Measurements from ENCODE around the gene CD46.

Gene CD46

DNA sequence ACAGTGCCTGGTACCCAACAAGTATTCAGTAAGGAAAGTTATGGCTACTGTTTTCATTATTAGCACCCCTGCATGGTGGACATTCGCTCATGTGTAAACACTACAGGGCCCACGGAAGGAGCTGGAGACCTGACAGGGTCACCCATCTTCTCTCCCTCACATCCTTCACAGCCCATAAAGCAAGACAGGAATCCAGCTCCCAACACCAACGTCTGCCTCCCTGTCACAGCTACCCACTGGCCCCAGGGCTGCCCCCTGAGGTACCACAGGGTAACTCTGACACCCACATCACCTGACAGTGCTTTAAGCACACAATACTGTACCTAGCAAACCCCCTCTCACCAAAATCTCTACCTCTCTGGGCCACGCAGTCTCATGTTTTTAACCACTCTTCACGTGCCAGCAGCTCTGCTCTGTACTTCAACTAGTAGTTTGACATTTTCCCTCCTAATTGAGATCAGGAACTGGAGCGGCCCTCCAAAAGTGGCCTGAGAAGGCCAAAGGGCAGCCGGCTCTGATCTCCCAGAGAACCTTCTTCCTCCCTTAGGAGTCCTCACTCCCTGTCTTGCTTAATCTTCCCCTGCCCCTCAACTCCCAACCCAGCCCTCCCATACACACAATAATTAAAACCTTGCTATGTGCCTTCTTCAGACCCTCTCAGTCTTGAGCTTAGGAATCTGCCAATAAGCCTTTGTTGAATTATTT lies 82.3 kb downstream of the CD46 start:
- Histone ChIP-seq H3K36me3 (ENCODE audit: control insufficient read depth, insufficient read depth, low read length) (no peaks in the 10 kb centered on the region), H3K27me3 (replicated peaks; ENCODE audit: control insufficient read depth, insufficient read depth, low read length) (no peaks in the 10 kb centered on the region), H3K4me3 (replicated peaks; ENCODE audit: low read depth, low read length) (no peak overlapping the region)
- DNase-seq (ENCODE audit: extremely low read depth, insufficient read length) = no peak
- TF ChIP-seq, protein P1, sequence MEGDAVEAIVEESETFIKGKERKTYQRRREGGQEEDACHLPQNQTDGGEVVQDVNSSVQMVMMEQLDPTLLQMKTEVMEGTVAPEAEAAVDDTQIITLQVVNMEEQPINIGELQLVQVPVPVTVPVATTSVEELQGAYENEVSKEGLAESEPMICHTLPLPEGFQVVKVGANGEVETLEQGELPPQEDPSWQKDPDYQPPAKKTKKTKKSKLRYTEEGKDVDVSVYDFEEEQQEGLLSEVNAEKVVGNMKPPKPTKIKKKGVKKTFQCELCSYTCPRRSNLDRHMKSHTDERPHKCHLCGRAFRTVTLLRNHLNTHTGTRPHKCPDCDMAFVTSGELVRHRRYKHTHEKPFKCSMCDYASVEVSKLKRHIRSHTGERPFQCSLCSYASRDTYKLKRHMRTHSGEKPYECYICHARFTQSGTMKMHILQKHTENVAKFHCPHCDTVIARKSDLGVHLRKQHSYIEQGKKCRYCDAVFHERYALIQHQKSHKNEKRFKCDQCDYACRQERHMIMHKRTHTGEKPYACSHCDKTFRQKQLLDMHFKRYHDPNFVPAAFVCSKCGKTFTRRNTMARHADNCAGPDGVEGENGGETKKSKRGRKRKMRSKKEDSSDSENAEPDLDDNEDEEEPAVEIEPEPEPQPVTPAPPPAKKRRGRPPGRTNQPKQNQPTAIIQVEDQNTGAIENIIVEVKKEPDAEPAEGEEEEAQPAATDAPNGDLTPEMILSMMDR (IDR thresholded peaks at IDR 0.05; ENCODE audit: insufficient read depth, low read length, poor library complexity, severe bottlenecking) = no peak

DNA sequence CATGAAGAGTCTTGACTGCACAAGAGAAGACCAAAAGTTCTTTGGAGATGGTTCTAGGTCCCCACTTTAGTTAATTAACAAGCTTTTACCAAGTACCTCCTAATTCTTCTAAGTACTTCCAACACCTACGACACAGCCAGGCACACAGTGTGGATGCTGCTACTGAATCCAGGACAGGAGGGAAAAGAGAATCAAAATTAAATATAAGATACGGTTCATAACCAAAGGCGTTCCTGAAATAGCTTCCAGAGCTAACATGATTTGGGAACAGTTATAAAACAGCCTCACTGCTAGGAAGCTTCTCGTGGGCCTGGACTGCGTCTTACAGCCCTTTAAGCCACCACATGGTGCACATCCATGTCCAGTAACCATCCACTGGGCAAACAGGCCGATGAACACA lies 84.1 kb downstream of the CD46 start:
- TF ChIP-seq, protein P1 (IDR thresholded peaks at IDR 0.05; ENCODE audit: insufficient read depth, low read length, poor library complexity, severe bottlenecking) = no peak
- no peak for DNase-seq (ENCODE audit: extremely low read depth, insufficient read length)
- Histone ChIP-seq H3K4me3 (replicated peaks; ENCODE audit: low read depth, low read length) (no peak overlapping the region), H3K27me3 (replicated peaks; ENCODE audit: control insufficient read depth, insufficient read depth, low read length) (no peaks in the 10 kb centered on the region), H3K36me3 (ENCODE audit: control insufficient read depth, insufficient read depth, low read length) (no peaks in the 10 kb centered on the region)

DNA sequence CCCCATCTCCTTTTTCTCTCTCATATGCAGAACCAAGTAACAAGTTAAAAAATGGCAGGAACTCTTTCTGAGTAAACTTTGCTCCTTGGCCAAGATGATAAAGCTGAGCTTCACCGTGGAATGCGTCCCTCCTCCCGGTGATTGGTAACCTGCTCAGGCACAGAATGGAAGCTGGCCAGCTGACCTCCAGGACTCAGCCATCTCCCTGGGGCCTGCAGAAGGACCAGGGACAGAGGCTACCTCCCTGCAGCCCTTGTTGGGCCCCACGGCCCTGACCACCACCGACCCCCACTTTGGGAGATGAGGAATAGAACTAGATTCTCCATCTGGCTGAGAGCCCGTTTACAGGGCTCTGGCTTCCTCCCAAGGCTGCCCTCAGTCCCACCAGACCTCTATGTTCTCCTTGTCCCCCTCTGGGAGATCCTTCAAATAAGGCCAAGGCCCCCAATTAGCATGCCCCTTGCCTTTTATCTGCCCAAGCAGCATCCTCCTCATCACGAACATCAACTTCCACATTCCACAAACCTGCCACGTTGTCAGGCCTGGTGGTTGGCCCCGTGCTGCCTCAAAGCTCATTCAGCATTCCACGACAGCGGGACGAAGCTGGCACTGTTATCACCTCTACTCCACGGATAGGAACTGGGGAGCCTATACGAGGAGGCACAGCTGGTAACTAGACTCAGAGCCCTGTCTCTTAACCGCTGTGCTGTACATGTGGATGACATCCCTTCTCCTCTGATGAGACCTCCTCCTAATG lies 84.9 kb downstream of the CD46 start:
- Histone ChIP-seq H3K27me3 (replicated peaks; ENCODE audit: control insufficient read depth, insufficient read depth, low read length) (no peaks in the 10 kb centered on the region), H3K36me3 (ENCODE audit: control insufficient read depth, insufficient read depth, low read length) (no peaks in the 10 kb centered on the region), H3K4me3 (replicated peaks; ENCODE audit: low read depth, low read length) (no peak overlapping the region)
- TF ChIP-seq, protein P1 (IDR thresholded peaks at IDR 0.05; ENCODE audit: insufficient read depth, low read length, poor library complexity, severe bottlenecking) = no peak
- no peak for DNase-seq (ENCODE audit: extremely low read depth, insufficient read length)

DNA sequence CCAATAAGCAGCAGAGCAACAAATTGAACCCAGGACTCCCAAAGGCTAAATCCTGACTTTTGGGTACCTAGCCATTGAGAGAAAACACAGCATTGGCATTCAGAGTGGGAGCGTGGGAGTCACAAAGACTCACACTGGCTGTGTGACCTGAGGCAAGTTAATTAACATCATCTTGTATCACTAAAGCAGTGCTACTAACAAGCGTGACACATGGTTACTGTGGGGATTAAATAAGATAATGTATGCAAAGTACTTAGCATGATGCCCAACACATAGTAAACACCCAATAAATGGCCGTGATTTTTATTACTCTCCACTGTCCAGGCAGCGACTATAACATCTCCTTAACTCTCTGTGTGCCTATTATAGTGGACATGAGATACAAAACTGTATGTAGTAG lies 85.8 kb downstream of the CD46 start:
- no peaks in the 10 kb centered on the region for H3K36me3 ChIP-seq (ENCODE audit: control insufficient read depth, insufficient read depth, low read length)
- H3K4me3 ChIP-seq (replicated peaks; ENCODE audit: low read depth, low read length) = no peak overlapping the region
- TF ChIP-seq, protein P1 (IDR thresholded peaks at IDR 0.05; ENCODE audit: insufficient read depth, low read length, poor library complexity, severe bottlenecking) = no peak
- no peaks in the 10 kb centered on the region for H3K27me3 ChIP-seq (replicated peaks; ENCODE audit: control insufficient read depth, insufficient read depth, low read length)
- DNase-seq (ENCODE audit: extremely low read depth, insufficient read length) = no peak

DNA sequence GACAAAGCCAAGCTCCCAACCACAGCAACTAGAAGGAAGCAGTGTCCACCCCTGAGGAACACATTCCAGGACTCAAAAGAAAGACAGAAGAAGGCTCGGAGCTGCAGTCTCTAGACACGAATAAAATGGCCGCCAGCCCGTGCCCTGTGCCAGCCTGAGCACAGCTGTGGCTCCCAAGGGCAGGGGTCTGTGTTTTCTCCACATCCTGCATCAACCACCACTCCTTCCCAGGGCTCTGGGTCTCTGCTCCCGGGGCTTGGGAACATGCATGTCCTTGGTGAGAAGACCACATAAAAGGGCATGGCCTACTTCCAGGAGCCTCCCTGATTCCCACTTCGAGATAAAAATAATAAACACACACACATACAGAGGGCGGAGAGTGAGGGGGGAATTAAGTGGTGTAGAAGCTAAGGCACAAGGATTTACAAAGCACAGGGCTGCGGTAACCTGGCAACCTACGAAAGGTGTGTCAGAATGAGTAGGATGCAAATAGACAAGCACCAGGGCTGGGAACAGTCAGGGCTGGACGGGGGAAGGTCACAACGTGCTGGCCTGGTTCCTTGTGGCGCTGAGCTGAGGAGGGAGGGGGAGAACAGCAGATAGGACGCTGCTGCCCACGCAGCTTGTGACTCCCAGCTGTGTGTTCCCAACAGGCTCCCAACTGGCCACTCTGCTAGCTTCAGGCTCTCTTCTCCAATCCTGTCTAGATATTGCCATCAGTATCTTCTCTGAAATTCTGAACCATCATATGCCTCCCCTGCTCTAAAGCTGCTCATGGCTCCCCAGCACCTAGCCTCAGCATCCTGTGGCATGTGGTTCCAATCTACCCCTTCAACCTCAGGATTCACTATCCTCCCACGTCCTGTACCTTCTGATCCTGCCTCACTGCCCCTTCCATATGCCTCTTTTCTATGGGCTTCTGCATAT lies 86.6 kb downstream of the CD46 start:
- no peak for DNase-seq (ENCODE audit: extremely low read depth, insufficient read length)
- Histone ChIP-seq H3K4me3 (replicated peaks; ENCODE audit: low read depth, low read length) (no peak overlapping the region), H3K36me3 (ENCODE audit: control insufficient read depth, insufficient read depth, low read length) (no peaks in the 10 kb centered on the region), H3K27me3 (replicated peaks; ENCODE audit: control insufficient read depth, insufficient read depth, low read length) (no peaks in the 10 kb centered on the region)
- TF ChIP-seq, protein P1 (IDR thresholded peaks at IDR 0.05; ENCODE audit: insufficient read depth, low read length, poor library complexity, severe bottlenecking) = no peak
